GM19099 (cell line): ENCODE data around the gene FABP3.

Experiments
- POLR2A ChIP-seq: IDR thresholded peaks from 3 replicates; pipeline ENCODE4 v1.6.1; 2011; ENCODE audit warnings: low read depth; ENCODE audit not compliant: insufficient read length; ENCODE audit errors: extremely low read depth

FABP3 gene

DNA sequence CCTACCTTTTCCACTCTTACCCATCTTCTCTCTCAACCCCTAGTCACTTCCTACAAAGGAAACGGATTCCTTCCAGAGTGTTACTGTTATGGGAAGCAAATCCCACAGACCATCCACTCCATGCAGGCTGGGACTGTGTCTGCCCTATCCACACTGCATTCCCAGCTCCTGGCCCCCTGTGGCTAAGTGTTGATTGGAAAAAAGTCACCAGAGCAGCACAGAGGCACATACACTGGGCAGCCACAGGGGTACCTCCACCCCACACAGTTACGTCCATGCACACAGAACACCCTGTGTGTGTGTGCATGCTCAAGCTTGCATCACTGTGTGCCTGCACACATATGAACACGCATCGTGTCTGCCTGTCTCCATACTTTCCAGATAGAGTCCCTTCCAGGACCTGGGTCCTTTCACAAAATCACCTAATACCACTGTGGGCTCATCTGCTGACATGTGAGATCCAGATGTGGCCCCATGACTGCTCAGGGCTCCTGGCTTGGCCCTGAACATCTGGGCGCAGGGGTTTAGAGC lies 36.0 kb upstream of the FABP3 start:
- no peak for TF ChIP-seq POLR2A

DNA sequence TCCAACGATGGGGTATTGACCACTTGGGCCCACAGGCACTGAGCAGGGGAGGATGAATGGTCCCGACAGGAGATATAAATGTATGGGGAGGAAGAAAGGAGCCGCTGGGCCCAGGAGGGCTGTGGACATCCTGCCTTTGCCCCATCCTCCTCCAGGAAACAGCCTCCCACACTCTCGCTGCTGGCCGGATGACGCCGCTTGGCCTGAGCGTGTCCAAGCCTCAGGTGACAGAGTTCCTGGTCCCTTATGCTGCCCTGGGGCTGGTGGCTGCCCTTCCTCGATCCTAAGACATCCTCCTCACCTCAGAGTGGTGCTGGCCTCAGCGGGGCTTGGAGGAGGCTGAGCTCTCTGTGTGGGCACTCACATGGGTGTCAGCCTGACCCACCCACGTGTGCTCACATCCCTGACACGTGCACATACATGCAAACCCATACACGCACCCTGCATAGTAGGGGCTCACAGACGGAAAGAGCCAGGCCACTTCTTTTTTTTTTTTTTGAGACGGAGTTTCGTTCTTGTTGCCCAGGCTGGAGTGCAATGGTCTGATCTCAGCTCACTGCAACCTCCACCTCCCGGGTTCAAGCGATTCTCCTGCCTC lies 34.3 kb upstream of the FABP3 start:
- TF ChIP-seq POLR2A: no peak

DNA sequence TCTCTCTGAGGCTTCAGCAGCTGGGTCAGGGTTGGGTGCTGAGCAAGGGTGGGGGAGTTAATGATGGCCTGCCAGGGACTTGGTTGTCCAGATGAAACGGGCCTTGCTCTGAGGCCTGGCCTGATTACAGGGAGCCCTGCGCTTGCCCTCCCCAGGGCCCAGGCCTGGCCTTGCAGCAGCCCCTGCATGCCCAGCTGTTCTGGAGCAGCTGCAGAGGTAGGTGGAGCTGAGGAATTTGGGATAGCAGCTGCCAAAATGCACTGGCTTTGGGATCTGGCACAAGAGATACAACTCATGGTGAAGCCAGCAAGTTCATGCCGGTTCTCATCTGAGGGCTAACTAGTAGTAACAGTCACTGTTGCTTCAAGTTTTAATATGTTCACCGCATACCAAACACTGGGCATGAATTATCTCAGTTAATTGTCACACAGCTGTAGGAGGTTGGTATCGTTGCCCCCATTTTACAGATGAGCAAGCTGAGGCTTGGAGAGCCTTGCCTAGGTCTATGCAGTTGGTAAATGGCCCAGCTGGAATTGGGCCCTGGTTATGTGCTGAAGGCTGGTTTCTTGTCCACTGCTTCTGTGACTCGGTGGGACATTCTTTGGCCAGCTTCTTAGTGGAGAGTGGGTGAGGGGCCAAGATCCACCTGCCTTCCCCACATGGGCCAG lies 32.8 kb upstream of the FABP3 start:
- no peak for TF ChIP-seq POLR2A

DNA sequence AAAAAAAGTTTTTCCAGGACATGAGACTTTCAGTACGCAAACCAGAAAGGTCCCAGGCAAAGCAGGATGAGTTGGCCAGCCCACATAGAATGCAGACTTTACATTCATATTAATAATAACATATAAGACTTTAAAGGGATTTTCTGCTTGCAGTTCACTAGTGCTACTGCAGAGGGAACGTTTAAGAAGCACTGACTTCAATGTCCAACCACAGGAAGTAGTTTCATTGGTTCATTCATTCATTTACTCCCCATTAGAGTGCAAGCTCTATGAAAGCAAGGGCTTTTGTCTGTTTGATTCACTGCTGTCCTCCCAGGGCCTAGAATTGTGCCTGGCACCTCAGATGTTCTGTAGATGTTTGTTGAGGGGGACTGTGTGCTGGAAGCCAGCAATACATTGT lies 28.4 kb upstream of the FABP3 start:
- TF ChIP-seq POLR2A: no peak

DNA sequence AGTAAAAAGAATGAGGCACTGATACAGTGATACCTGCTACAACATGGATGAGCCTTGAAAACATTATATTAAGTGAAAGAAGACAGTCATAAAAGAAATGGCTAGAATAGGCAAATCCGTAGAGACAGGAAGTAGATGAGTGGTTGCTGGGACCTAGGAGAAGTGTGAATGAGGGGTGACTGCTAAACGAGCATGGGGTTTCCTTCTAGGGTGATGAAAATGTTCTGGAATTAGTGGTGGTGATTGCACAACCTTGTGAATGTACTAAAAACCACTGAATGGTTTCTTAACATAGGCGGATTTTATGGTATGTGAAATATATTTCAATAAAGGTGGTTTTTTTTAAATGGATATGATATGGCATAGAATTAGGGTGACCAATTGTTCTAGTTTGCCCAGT lies 27.5 kb upstream of the FABP3 start:
- no peak for TF ChIP-seq POLR2A

DNA sequence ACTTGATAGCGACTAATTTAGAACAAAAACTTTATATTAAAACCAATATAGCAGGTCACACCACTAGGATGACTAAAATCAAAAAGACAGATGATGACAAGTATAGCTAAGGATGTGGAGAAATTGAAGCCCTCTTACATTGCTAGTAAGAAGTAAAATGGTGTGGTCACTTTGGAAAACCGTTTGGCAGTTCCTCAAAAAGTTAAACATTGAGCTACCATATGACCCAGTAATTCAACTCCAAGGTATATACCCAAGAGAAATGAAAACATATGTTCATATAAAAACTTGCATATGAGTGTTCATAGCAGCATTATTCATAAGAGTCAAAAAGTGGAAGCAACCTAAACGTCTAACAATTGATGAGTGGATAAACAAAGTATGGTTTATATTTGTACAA lies 27.1 kb upstream of the FABP3 start:
- no peak for TF ChIP-seq POLR2A

DNA sequence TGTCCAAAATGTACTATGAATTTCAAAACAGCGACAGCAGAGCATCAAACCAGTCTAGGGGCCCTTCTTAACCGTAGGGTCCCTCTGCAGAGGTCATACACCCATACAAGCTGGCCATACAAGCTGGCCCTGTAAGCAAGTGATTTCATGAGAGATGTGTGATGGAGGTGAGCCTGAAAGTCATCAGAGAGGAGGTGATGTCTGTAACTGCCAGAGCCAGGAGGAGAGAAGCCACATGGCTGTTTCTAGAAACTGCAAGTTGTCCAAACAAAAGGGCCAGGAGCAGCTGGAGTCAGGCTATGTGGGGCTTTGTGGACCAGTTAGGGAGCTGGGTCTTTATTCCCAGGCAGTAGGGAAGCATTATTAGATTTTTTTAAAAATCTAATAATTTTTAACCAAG lies 25.4 kb upstream of the FABP3 start:
- no peak for TF ChIP-seq POLR2A

DNA sequence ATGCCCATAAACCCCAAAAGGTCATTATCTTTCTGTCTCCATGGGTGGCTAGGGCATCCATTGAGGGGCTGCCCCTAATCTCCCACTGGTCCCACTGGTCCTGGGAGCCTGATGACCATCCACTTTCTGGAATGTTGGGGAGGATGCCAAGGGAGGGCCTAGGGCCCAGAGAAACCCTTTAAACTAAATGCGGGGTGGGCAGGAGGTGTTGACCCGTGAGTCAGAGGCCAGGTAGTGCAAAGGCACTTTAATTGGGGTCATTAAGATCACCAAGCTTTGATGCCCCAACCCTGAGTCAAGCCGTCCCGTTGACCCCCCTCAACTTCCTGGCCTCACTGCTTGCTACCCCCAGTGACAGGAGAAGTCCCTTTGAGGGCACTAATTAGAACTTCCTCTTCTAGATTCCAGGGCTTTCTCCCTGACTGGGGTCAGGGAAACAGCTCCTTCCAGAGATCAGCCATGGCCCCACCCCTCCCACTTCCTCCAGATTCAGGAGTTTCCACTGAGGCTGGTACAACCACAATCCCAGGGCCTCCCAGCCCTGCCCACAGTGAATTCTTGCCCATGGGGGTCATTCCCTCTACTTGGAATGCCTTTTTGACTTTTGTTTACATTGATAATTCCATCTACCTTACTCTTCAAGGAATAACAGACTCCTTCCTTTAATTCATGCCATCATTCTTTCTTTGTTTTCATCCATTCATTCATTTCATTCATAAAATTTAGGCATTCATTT lies 24.7 kb upstream of the FABP3 start:
- TF ChIP-seq POLR2A: no peak

DNA sequence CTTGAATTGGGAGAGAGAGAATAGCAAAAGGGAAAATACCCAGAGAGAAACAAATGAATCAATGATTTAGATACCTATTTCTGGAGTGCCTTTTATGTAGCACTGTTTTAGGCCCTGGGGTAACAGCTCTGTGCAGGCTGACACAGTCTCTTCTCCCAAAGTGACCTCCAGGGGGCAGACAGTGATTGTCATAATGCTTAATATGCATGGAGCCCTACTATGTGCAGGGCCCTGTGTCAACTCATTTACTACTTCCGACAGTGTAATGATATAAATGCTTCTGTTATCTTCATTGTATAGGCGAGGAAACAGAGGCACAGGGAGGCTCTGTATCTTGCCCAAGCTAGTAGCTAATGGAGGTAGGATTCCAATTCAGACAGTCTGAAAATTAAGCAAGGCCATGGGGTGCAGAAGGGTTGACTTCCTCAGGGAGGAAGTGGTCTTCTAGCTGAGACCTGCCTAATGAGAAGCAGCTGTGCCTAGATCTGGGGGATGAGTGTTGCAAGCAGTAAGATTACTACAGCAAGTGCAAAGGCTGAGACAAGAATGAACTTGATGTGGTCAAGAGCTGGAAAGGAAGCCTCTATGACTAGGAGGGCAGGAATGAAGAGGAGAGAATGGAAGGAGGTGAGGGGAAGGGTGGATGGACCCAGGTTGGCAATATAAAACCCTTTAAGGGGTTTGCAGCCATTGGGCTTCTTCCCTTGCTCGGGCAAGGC lies 23.9 kb upstream of the FABP3 start:
- TF ChIP-seq POLR2A: no peak

DNA sequence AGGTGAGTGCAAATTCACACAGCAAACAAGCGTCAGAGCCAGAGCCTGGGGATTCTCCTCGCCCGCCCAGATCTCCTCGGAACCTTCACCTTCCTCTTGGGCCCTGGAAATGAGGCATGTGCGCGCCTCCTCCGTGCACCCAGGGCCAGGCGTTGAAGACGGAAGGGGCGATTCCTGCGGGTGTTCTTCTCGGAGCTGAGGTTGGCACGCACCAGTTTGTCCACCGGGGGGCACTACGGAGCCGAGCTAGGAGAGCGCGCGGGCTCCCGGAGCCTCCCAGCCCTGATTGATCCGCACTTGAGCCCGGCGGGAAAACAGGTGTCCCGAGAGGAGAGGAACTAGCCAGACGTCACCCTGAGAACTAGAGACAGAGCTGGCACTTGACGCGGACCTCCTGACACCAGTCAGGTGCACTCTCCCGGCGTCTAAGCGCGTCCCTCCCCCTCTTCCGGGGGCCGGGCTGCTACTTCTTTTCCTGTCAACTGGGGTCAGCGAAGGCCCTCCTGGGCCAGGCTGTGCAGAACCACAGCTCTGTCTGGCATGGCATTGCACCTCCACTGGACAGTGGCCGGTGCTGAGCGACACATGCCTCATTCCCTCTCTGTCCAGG lies 21.8 kb upstream of the FABP3 start:
- TF ChIP-seq POLR2A: peak; percentile 28

DNA sequence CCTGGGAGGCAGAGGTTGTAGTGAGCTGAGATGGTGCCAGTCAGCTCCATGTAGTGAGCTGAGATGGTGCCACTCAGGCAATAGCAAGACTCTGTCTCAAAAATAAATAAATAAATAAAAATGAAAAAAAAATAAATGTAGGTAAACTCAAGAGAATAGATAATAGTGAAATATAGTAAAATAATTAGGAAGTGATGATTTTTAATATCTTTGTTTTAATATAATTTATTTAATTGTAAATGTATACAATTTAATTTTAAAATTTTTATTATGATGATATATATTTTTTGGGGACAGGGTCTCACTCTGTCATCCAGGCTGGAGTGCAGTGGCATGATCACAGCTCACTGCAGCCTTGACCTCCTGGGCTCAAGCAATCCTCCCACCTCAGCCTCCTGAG lies 20.6 kb upstream of the FABP3 start:
- no peak for TF ChIP-seq POLR2A

DNA sequence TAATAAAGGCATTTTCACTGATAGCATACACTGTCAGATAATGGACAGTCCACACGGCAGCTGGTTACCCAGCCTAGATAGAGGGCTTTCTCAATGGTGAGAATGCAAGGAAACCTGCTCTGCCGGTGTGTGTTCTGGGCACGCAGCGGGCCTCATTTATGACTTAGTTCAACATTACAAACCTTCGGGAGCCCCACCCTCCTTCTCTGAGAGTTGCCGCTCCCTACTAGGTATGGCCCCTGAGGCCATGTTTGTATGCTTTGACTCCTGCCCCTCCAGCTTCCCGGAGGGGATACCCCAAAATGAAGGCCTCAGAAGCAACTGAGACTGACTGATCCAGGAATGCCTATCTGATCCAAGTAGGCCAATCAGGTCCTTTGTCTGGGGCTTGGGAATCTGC lies 17.2 kb upstream of the FABP3 start:
- no peak for TF ChIP-seq POLR2A

DNA sequence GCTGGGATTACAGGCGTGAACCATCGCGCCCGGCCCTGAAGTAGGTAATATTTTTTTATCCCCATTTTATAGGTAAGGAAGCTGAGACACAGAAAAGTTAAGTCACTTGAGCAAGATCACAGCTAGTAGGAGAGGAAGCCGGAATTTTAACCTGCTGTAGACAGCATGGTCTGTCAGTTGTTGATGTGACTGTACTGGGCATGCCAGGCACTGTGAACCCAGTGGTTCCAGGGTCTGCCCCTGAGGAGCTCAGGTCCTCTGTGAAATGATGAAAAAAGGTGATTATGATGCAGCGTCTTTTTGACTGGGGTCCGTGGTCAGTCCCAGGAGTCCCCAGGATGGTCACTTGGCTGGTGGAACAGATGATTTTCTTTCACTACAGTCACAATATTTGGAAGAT lies 16.7 kb upstream of the FABP3 start:
- no peak for TF ChIP-seq POLR2A

DNA sequence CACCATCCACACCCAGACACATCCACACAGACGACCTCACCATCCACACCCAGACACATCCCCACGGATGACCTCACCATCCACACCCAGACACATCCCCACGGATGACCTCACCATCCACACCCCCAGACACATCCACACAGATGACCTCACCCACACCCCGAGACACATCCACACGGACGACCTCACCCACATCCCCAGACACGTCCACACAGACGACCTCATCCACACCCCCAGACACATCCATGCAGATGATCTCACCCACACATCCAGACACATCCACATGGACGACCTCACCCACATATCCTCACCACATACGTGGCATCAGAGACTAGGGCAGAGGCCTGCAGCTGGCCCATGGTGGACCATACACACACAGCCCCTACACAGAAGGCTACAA lies 14.7 kb upstream of the FABP3 start:
- no peak for TF ChIP-seq POLR2A

DNA sequence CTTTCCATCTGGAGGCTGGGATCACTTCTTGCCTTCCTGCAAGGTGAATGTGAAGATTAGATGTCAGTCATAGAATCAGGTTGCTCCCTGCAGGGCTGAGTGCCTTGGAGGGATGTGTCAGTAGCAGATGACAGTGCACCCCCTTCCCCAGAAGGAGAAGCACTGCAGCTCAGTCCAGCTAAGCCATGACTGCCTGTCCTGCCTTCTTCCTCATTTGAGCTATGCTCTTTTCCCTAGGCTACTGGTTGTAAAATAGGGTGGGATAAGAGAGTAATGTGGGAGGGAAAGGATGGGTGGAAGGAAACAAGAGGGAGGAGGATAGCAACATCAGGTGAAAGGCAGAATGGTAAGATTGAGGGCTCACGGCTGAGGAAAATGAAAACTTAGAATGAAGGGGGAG lies 11.1 kb upstream of the FABP3 start:
- no peak for TF ChIP-seq POLR2A
